Keratinocyte (primary cell): ENCODE data around the gene EXOC3L1. TPM values are rescaled to one million over a fixed set of nuclear protein-coding genes. Genes with fewer than 3 reads are reported as not detected.

ENCODE experiments used
- DNase-seq: peaks from one replicate; pipeline ENCODE4 v3.0.0-alpha.2; 2011; ENCODE audit warnings: low read depth, missing footprints, low spot score
- FAIRE-seq: peaks from 2 replicates; lab custom pipeline; 2011; peaks lifted over from hg19 to GRCh38; lab: Jason Lieb, UNC
- H2AFZ ChIP-seq: 2 replicates; pipeline ENCODE4 v1.6.0; 2012; ENCODE audit warnings: low read length, control low read depth, inconsistent platforms; ENCODE audit not compliant: control insufficient read depth
- H3K27ac ChIP-seq: 2 replicates; pipeline ENCODE4 v1.5.1; 2011; ENCODE audit warnings: low read length; ENCODE audit not compliant: control insufficient read depth, insufficient read depth
- H3K27me3 ChIP-seq: 3 replicates; pipeline ENCODE4 v1.6.0; 2011; ENCODE audit warnings: low read length; ENCODE audit not compliant: control insufficient read depth, insufficient read depth; ENCODE audit errors: extremely low read depth
- H3K36me3 ChIP-seq, 2 experiments: 2 replicates in 1 of 2; 3 replicates in 1 of 2; pipeline ENCODE4 v1.5.1; 2011; ENCODE audit warnings: low read length in 2 of 2, mild to moderate bottlenecking in 1 of 2; ENCODE audit not compliant: control insufficient read depth in 2 of 2, insufficient read depth in 2 of 2; ENCODE audit errors: extremely low read depth in 1 of 2
- H3K4me1 ChIP-seq: 3 replicates; pipeline ENCODE4 v1.5.1; 2011; ENCODE audit warnings: low read length; ENCODE audit not compliant: control insufficient read depth, insufficient read depth; ENCODE audit errors: extremely low read depth
- H3K4me2 ChIP-seq: 3 replicates; pipeline ENCODE4 v1.6.0; 2011; ENCODE audit warnings: low read depth, low read length; ENCODE audit not compliant: control insufficient read depth, insufficient read depth; ENCODE audit errors: extremely low read depth
- H3K4me3 ChIP-seq, 3 experiments: fragments of 200-600 bp in 1 of 3; sonication (generic) in 1 of 3; 2 replicates in 2 of 3; 3 replicates in 1 of 3; pipeline ENCODE4 v1.5.1; 2011 to 2016; ENCODE audit warnings: low read length in 3 of 3, mild to moderate bottlenecking in 3 of 3, control low read depth in 2 of 3, inconsistent platforms in 1 of 3, low read depth in 1 of 3, mixed read lengths in 1 of 3, mixed run types in 1 of 3, moderate library complexity in 1 of 3; ENCODE audit not compliant: control insufficient read depth in 2 of 3, insufficient read depth in 2 of 3; ENCODE audit errors: extremely low read depth in 1 of 3
- H3K79me2 ChIP-seq: 2 replicates; pipeline ENCODE4 v1.6.0; 2012; ENCODE audit warnings: low read length; ENCODE audit not compliant: control insufficient read depth, insufficient read depth
- H3K9ac ChIP-seq: 3 replicates; pipeline ENCODE4 v1.6.0; 2011; ENCODE audit warnings: low read length; ENCODE audit not compliant: control insufficient read depth, insufficient read depth; ENCODE audit errors: extremely low read depth
- H3K9me1 ChIP-seq: 3 replicates; pipeline ENCODE4 v1.6.0; 2011; ENCODE audit warnings: low read length; ENCODE audit not compliant: control insufficient read depth, insufficient read depth; ENCODE audit errors: extremely low read depth
- H3K9me3 ChIP-seq: 2 replicates; pipeline ENCODE4 v1.5.1; 2012; ENCODE audit warnings: low read depth, low read length; ENCODE audit not compliant: control insufficient read depth
- H4K20me1 ChIP-seq: 3 replicates; pipeline ENCODE4 v1.6.0; 2011; ENCODE audit warnings: low read length; ENCODE audit not compliant: control insufficient read depth, insufficient read depth; ENCODE audit errors: extremely low read depth
- CTCF ChIP-seq, 3 experiments: IDR thresholded peaks in 1 of 3; conservative IDR thresholded peaks in 1 of 3; optimal IDR thresholded peaks in 1 of 3; 2 replicates in 2 of 3; 3 replicates in 1 of 3; pipeline versions ENCODE3 to v1.5.1; 2011; ENCODE audit warnings: low read length in 3 of 3, mild to moderate bottlenecking in 3 of 3, moderate library complexity in 2 of 3, control low read depth in 1 of 3, inconsistent platforms in 1 of 3; ENCODE audit not compliant: insufficient read depth in 2 of 3; ENCODE audit errors: extremely low read depth in 1 of 3
- EZH2 ChIP-seq: IDR thresholded peaks from one replicate; pipeline ENCODE4 v1.6.1; 2012; ENCODE audit warnings: inconsistent platforms, mild to moderate bottlenecking, low read length, moderate library complexity
- dilution Hi-C: fragments of 300-500 bp; cut with MboI; formaldehyde crosslinking; loops from one replicate; pipeline ENCODE4 v1.7.0; 2020; ENCODE audit warnings: low sequenced_read_pairs; ENCODE audit not compliant: extremely low pct_ligation_motif_present
- polyA plus RNA-seq, 5 experiments: library from polyadenylated mRNA; depleted of rRNA in 3 of 5; stranded (reverse) in 3 of 5; stranded (forward) in 1 of 5; unstranded in 1 of 5; fragments of >200 nt; gene quantifications; 1 replicate in 1 of 5; 2 replicates in 3 of 5; 3 replicates in 1 of 5; pipeline versions ENCODE4 v1.2.1 to v1.2.3, GENCODE V29; 2011 to 2012; ENCODE audit warnings: missing spikeins in 2 of 5, low read depth in 1 of 5, low replicate concordance in 1 of 5

Gene EXOC3L1
- polyA plus RNA-seq, 1 donor (not counting 4 experiments of a cell fraction or from before 2014, with no cell fraction given), result not detected

GRCh38 chr16:67183284-67183626 is 6.7 kb downstream of the EXOC3L1 start:
- Histone ChIP-seq H3K9me3 (no peaks in the 10 kb centered on the region), H3K4me2 (peak overlapping the region; percentile 73), H4K20me1 (no peaks in the 10 kb centered on the region), H2AFZ (peak overlapping the region; percentile 0), H3K4me1 (peaks cover 39% of the 10 kb centered on the region), H3K27me3 (no peaks in the 10 kb centered on the region), H3K9ac (peak overlapping the region; percentile 86), H3K4me3 (peak overlapping the region; percentile 81 to 86 (median 82)), H3K79me2 (peaks cover 7% of the 10 kb centered on the region), H3K9me1 (peaks cover 2% of the 10 kb centered on the region), H3K27ac (peak overlapping the region; percentile 91), H3K36me3 (peaks cover 0 to 3% of the 10 kb centered on the region in 2 experiments)
- no peak for TF ChIP-seq EZH2
- TF ChIP-seq CTCF (optimal IDR thresholded peaks at IDR 0.05 in 1 of 3, IDR thresholded peaks at IDR 0.05 in 1 of 3, conservative IDR thresholded peaks at IDR 0.05 in 1 of 3; ENCODE audit: extremely low read depth in 1 of 3, insufficient read depth in 2 of 3, low read length in 3 of 3), result no peak
- DNase-seq, result peak; percentile 92
- dilution Hi-C loops, result no loop called here
- no peak for FAIRE-seq

- Histone ChIP-seq H3K27ac (no peak overlapping the region), H3K4me2 (peak overlapping the region; percentile 73), H2AFZ (no peak overlapping the region), H3K9ac (no peak overlapping the region), H3K4me3 (peak overlapping the region; percentile 81 to 86 (median 82)), H3K9me1 (peaks cover 2% of the 10 kb centered on the region), H3K36me3 (peaks cover 0 to 3% of the 10 kb centered on the region in 2 experiments), H3K9me3 (no peaks in the 10 kb centered on the region), H4K20me1 (no peaks in the 10 kb centered on the region), H3K4me1 (peaks cover 44% of the 10 kb centered on the region), H3K27me3 (no peaks in the 10 kb centered on the region), H3K79me2 (peaks cover 7% of the 10 kb centered on the region)
- dilution Hi-C loops, result no loop called here
- FAIRE-seq, result peak; percentile 34
- no peak for TF ChIP-seq CTCF (optimal IDR thresholded peaks at IDR 0.05 in 1 of 3, IDR thresholded peaks at IDR 0.05 in 1 of 3, conservative IDR thresholded peaks at IDR 0.05 in 1 of 3; ENCODE audit: extremely low read depth in 1 of 3, insufficient read depth in 2 of 3, low read length in 3 of 3)
- no peak for TF ChIP-seq EZH2
- DNase-seq, result no peak
These were observed 7.6 kb downstream of the EXOC3L1 start for GRCh38 chr16:67182288-67182687.
